ENCODE results near the gene APEX1. TPM values are rescaled to one million over a fixed set of nuclear protein-coding genes. Genes with fewer than 3 reads are reported as not detected.
"Not testable (repeated sequence)": the region's sequence is repeated elsewhere in the genome, so short reads cannot be mapped to it uniquely, and the experiment has no call there.

Gene APEX1
- total RNA-seq, 1 donor from 2014 or later: 119 TPM

DNA sequence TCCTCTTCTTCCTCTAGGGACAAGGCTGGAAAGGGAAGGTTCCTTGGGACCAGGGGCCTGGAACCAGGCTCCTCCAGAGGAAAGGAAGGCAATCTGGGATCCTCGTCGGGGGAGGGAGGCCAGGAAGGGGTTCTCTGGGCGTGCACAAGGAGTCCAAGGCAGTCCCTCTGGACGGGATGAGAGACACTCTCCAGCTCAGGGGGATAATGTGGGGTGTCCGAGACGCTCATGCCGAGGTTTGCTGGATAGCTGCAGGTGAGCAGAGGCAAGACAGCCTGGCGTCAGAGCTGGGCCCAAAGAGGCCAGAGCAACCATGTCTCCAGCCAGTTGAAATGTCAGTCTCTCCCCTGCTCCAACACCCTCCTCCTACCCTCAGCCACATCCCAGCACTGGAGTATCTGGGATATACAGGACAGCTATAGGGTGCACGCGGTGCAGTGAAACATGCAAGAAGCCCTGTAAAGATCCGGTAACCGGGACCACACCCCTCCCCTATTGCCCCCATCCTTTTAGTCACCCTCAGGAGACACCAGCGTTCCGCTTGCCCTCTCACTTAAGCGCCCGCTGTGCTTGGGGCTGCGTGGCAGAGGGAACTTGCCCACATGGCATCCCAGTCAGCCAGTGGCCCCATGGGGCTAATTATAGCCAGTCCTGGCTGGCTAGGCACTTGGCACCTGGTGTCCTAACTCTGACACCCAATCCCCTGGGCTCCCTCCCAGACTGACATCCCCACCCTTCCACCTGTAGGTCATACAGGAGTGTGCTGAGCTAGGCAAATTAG lies 19.3 kb upstream of the APEX1 start, which contains the start of gene KLHL33:
Gene KLHL33, minus strand, starts transcription at position 585 of the 781 bp plus-strand sequence. Its CDS starts 355 bp downstream, at position 230.
- peak; percentile 12 for ATAC-seq

- no peak for ATAC-seq
These were observed 18.7 kb upstream of the APEX1 start for GRCh38 chr14:20436363-20436755.

- ATAC-seq: no peak
These were observed 16.4 kb upstream of the APEX1 start for GRCh38 chr14:20438664-20439063.

DNA sequence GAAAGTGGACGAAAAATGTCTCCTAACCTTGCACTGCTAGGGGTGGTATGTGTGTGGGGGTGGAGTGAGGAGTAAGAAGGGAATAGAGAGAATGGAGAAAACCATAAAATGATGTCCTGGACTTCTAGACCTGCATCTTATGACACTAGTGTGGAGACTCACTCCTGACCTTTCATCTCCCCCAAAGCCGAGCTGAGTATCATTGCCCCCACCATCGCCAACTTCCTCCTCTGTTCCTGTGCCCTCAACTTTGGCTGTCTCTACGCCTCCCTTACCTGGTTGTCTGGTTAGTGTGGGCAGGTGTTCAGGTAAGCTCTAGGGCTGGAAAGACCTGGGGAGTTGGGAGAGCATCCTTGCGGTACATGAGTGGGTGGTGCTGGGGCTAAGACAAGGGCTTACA lies 14.6 kb upstream of the APEX1 start:
- peak; percentile 12 for ATAC-seq

DNA sequence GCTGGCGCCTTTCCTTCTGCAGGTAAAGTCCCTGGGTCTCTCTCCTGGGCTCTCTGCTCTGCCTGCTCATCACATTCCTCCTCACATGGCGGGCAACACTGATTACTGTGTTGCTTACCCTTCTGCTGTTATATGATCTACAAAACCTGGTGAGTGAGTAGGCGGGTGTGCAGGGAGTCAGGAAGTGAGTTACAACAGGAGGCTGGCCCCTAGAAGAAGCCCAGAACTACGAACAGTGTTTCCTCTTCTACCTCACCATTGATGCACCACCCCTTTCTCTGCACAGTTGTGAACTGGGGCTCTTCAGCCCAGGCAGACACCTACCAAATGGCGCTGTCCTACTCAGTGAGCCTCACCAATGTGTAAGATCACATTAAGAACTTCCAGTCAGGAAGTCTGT lies 14.1 kb upstream of the APEX1 start:
- peak; percentile 50 for ATAC-seq

- ATAC-seq: no peak
These were observed 13.6 kb upstream of the APEX1 start for GRCh38 chr14:20441461-20441860.

GRCh38 chr14:20443650-20444049 lies 11.4 kb upstream of the APEX1 start:
- not testable (repeated sequence) for ATAC-seq

DNA sequence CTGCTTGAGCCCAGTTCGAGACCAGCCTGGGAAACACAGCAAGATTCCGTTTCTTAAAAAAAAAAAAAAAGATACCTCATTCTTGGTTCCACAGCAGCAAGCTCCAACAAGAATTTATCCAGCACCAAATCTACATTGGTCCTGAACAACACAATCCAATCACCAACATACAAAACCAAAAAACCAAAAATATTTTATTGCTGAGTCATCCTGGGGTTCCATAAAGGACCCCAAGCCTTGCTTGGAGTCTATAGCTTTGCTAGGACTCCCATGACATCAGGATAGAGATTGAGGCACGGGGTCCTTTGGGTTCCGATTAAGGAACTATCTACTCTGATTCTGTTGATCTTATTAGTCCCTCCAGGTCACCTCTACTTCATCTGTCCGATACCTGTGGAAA lies 8.1 kb upstream of the APEX1 start:
- ATAC-seq: no peak

DNA sequence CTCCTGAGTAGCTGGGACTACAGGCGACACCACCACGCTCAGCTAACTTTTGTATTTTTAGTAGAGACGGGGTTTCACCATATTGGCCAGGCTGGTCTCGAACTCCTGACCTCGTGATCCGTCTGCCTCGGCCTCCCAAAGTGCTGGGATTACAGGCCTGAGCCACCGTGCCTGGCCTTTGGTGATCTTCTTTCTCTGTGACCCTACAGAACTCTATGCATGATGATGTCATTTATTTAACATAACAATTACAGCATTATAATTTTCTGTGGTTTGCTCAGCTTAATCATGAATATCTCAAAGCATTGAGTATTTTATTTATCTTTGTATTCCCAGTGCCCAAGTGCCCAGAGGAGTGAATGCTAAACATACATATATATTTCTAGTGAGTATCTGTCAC lies 2.2 kb upstream of the APEX1 start:
- not testable (repeated sequence) for ATAC-seq

DNA sequence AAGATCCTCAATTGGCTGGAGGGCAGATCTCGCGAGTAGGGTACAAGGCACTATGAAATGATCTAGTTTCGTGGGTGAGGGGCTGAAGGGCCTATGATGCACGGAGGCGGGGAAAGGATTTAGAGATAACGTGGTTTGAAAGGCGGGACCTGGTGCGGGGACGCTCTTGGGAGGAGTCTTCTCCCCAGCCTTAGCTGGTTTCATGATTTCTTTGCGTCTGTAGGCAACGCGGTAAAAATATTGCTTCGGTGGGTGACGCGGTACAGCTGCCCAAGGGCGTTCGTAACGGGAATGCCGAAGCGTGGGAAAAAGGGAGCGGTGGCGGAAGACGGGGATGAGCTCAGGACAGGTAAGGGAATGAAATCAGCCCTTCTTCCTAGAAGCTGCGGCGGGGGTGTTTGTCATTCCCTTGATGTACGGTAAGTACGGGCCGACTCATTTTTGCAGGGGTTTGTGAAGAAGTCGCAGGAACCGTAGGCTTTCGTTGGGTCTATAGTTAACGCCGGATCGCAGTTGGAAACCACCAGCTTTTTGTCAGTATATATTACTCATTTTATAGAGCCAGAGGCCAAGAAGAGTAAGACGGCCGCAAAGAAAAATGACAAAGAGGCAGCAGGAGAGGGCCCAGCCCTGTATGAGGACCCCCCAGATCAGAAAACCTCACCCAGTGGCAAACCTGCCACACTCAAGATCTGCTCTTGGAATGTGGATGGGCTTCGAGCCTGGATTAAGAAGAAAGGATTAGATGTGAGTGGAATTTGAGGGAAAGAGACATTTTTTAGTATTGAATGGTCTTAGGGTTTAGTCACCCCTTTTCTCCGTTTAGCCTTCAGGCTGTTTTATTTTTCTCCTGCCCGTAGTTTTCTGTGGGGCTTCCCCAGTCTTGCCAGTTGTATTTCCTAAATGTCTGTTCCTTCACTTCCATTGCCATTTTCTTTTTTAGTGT lies 602 bp downstream of the APEX1 start:
- peak; percentile 71 for ATAC-seq

- ATAC-seq: no peak
These were observed 1.9 kb downstream of the APEX1 start for GRCh38 chr14:20456971-20457370.

DNA sequence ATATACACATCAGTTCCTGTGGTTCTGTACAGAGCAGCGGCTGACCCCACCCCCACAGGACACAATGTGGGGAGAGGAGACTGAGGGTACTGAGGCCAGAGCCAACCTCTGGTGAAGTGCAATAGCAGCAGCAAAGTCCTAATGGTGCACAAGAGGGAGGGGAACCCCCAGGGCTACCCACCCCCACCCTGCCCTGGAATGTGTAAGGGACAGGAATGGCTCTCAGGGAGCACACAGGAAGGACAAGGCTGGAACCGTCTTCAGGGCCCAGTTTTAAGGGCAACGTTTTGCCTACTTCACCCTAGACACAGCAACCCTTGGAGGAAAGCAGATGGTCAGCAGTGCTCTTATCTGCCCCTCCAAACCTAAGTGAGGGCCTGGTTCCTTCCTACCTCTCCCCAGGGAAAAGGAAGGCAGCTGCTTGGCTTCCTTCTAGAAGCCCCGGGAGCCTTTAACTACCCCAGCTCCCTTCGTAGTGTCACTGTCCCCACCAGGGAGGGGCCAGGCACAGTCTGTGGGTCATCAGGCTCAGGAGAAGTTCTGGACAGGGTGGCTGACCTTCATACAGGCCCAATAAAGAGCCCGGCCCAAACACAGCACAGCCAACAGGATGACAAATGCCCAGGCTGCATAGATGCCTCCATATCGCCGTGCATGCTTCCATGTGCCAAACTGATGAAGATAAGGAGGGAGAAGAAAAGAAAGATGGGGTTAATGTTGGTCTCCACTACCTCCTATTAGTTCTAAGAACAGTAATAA lies 3.2 kb downstream of the APEX1 start:
- no peak for ATAC-seq

DNA sequence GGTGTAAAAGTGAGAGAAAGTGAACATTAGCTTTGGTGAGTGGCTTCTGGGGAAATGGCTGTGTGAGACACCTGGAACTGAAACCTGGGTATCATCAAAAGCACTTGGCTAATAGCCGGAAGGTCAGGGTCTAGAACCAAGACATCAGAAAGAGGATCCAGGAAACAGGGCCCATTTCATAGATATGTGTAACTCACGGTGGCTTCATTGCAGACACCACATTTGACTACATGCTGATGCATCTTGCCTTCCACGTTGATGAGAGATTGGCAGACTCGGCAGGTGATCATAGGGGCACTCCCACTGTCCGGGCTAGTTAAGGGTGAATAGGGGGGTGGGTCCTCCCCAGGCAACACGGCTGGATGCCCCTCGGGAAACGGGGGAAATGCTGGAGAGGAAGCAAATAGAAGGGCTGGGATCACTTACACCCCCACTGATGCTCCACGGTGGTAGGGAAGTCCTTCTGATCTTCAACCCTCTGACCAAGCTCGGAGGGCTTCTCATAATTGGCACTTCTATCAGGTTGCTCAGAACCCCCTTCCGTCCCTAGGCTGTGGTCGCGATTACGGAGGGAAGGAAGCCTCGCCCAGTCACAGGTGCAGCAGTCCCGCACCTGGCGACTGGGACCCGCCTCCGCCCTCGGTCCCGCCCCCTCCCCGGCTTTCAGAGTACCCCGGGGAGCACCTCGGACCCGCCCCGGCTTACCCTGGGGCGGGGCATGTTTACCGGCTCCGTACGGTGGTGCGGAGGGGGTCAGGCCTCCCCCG lies 5.6 kb downstream of the APEX1 start:
- peak; percentile 61 for ATAC-seq

- peak; percentile 96 for ATAC-seq
These were observed 6.5 kb downstream of the APEX1 start, which contains the start of gene PIP4P1 for GRCh38 chr14:20461225-20462141. Gene PIP4P1 (minus strand): TSS chr14:20461434. CDS start chr14:20461325, 109 bp downstream.

- no peak for ATAC-seq
These were observed 13.8 kb downstream of the APEX1 start for GRCh38 chr14:20468764-20469241.

- ATAC-seq: peak; percentile 97
These were observed 14.3 kb downstream of the APEX1 start, which contains the start of gene PNP for GRCh38 chr14:20469242-20469889. Gene PNP (plus strand): TSS chr14:20469406. CDS start chr14:20469525, 119 bp downstream.

- peak; percentile 85 for ATAC-seq
These were observed 15.0 kb downstream of the APEX1 start for GRCh38 chr14:20469890-20470602.

DNA sequence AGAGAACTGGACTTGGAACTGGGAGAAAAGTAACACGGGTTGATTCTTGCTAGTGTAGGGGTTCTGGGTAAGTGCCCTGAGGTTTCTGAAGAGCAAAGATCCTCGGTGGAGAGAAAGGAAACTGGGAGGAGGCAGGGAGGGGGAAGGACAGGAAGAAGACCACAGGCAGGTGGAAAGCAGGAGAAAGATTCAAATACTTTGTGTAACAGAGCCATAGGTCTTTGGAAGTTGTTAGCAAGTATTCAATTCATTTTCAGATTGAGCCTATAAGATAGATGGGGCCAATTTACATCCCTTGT lies 15.5 kb downstream of the APEX1 start:
- no peak for ATAC-seq

DNA sequence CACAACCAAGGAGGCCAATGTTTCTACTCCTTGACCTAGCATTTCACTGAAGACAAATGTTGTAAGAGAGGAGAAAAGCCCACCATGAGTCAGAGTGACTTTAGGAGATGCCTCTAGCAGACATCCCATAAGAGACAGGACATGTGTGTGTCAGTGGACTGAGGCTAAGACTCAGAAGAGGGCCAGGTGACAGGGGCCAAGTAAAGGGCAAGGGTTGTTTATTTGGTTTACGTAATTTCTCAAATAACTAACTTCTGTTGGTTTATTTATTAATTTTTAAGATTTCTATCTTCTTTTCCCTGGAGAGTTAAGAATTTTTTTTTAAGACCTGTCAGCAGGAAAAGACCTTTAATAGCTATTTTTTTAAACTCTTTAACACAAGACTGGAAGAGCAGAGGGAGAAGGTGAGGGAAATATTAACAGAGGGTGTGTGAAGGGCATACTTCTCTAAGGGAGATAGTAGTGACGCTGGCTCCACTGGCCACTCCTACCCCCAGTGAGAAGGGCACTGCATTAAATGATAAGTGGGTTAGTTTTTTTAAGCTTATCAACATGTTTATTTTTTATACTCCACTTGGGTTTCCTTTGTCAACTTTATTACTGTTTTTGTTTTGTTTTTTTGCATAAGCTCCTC lies 17.6 kb downstream of the APEX1 start:
- ATAC-seq: no peak
